ENCODE results near the gene UTP4.

The UTP4 gene

GRCh38 chr16:69109486-69110270, 22.8 kb upstream of the UTP4 start:
- TF ChIP-seq CTCF (IDR thresholded peaks at IDR 0.05; ENCODE audit: low read depth, low read length): no peak
- no peak for DNase-seq
- H3K4me1 ChIP-seq: no peaks in the 10 kb centered on the region; the same call in 1 of the 2 replicates
- 0 out of 2 replicates have a peak, but pooled peaks cover 3% of the 10 kb centered on the region for H3K36me3 ChIP-seq
- no peaks in the 10 kb centered on the region for H3K9me3 ChIP-seq
- peaks cover 27% of the 10 kb centered on the region for H3K27me3 ChIP-seq
- no peak overlapping the region for H3K4me3 ChIP-seq (ENCODE audit: low read depth, low read length)

- no peak for DNase-seq
- Histone ChIP-seq H3K27me3 (peaks cover 23% of the 10 kb centered on the region), H3K9me3 (no peaks in the 10 kb centered on the region), H3K36me3 (0 out of 2 replicates have a peak, but pooled peaks cover 3% of the 10 kb centered on the region), H3K4me3 (ENCODE audit: low read depth, low read length) (no peak overlapping the region), H3K4me1 (no peaks in the 10 kb centered on the region; the same call in 1 of the 2 replicates)
- no peak for TF ChIP-seq CTCF (IDR thresholded peaks at IDR 0.05; ENCODE audit: low read depth, low read length)
These were observed 22.0 kb upstream of the UTP4 start for GRCh38 chr16:69110406-69110805.

- no peak overlapping the region for H3K4me3 ChIP-seq (ENCODE audit: low read depth, low read length)
- H3K36me3 ChIP-seq: 0 out of 2 replicates have a peak, but pooled peaks cover 3% of the 10 kb centered on the region
- DNase-seq: no peak
- peaks cover 15% of the 10 kb centered on the region for H3K27me3 ChIP-seq
- H3K9me3 ChIP-seq: no peaks in the 10 kb centered on the region
- TF ChIP-seq CTCF (IDR thresholded peaks at IDR 0.05; ENCODE audit: low read depth, low read length): no peak
- no peaks in the 10 kb centered on the region; the same call in 1 of the 2 replicates for H3K4me1 ChIP-seq
These were observed 21.1 kb upstream of the UTP4 start for GRCh38 chr16:69111216-69111875.

- Histone ChIP-seq H3K36me3 (peaks cover 5% of the 10 kb centered on the region), H3K27me3 (peaks cover 10% of the 10 kb centered on the region), H3K4me1 (no peaks in the 10 kb centered on the region; the same call in 1 of the 2 replicates), H3K4me3 (ENCODE audit: low read depth, low read length) (no peak overlapping the region), H3K9me3 (no peaks in the 10 kb centered on the region)
- DNase-seq: no peak
- TF ChIP-seq CTCF (IDR thresholded peaks at IDR 0.05; ENCODE audit: low read depth, low read length): no peak
These were observed 20.6 kb upstream of the UTP4 start for GRCh38 chr16:69111876-69112230.

- Histone ChIP-seq H3K4me1 (no peaks in the 10 kb centered on the region), H3K4me3 (ENCODE audit: low read depth, low read length) (no peak overlapping the region), H3K36me3 (peaks cover 9% of the 10 kb centered on the region), H3K9me3 (no peaks in the 10 kb centered on the region), H3K27me3 (peaks cover 4% of the 10 kb centered on the region)
- peak; percentile 87 for TF ChIP-seq CTCF (IDR thresholded peaks at IDR 0.05; ENCODE audit: low read depth, low read length)
- peak; percentile 79 for DNase-seq
These were observed 19.9 kb upstream of the UTP4 start for GRCh38 chr16:69112285-69113129.

Measured in BE2C (cell line).